A549 (cell line): ENCODE measurements around the gene SLC35F3. TPM values are rescaled to one million over a fixed set of nuclear protein-coding genes. Genes with fewer than 3 reads are reported as not detected.

Experiments used
- ATAC-seq, 2 experiments: fragments of 200-7000 bp in 1 of 2; fragments of >200 bp in 1 of 2; cut with Nextera tagmentation in 1 of 2; cut with Tn5 transposase in 1 of 2; 3 replicates each; pipeline versions ENCODE4 v1.8.0 to v1.9.1; 2018 to 2020; ENCODE audit warnings: mild to moderate bottlenecking in 1 of 2, moderate library complexity in 1 of 2
- CTCF ChIA-PET: fragments of 300-600 bp; sonication (Branson Sonifier 250); formaldehyde crosslinking; extraction: SDS; loops from one replicate; lab custom pipeline; 2021; ENCODE audit warnings: antibody characterized with exemption, inconsistent platforms; lab: Yijun Ruan, JAX
- POLR2A ChIA-PET: fragments of 350-600 bp; formaldehyde crosslinking; extraction: SDS; loops from one replicate; lab custom pipeline; 2021; ENCODE audit warnings: antibody characterized with exemption, inconsistent platforms; lab: Yijun Ruan, JAX
- DNase-seq, 2 experiments: peaks; one replicate each; pipeline versions ENCODE4 v3.0.0 to v3.0.0-alpha.2; 2011 to 2016; ENCODE audit warnings: low read depth in 1 of 2, low spot score in 1 of 2
- FAIRE-seq: peaks from 2 replicates; lab custom pipeline; 2011; peaks lifted over from hg19 to GRCh38; lab: Jason Lieb, UNC
- H3K27ac ChIP-seq, 2 experiments: fragments of >200 bp; sonication (Bioruptor Twin); formaldehyde crosslinking; 3 replicates each; pipeline ENCODE4 v1.5.1; 2016 to 2017
- H3K4me1 ChIP-seq: fragments of >200 bp; sonication (Bioruptor Twin); formaldehyde crosslinking; 3 replicates; pipeline ENCODE4 v1.6.1; 2016
- H3K4me2 ChIP-seq: fragments of >200 bp; sonication (Bioruptor Twin); formaldehyde crosslinking; 3 replicates; pipeline ENCODE4 v1.6.1; 2016
- H3K4me3 ChIP-seq: fragments of >200 bp; sonication (Bioruptor Twin); formaldehyde crosslinking; 3 replicates; pipeline ENCODE4 v1.5.1; 2016
- H3K9me3 ChIP-seq: fragments of >200 bp; sonication (Bioruptor Twin); formaldehyde crosslinking; 3 replicates; pipeline ENCODE4 v1.6.1; 2016
- BHLHE40 ChIP-seq: IDR thresholded peaks from 2 replicates; pipeline ENCODE4 v1.6.1; 2012; ENCODE audit warnings: low read depth, low read length, inconsistent platforms
- CHD2 ChIP-seq: fragments of 150-350 bp; IDR thresholded peaks from 2 replicates; pipeline ENCODE4 v1.6.1; 2014; ENCODE audit warnings: low read length; ENCODE audit not compliant: partially characterized antibody
- CHD4 ChIP-seq: fragments of 200-600 bp; sonication (generic); IDR thresholded peaks from 2 replicates; pipeline ENCODE4 v1.6.1; 2016; ENCODE audit warnings: antibody characterized with exemption, mild to moderate bottlenecking, borderline replicate concordance
- EHMT2 ChIP-seq: fragments of 200-600 bp; sonication (generic); IDR thresholded peaks from 2 replicates; pipeline ENCODE4 v1.6.1; 2016; ENCODE audit warnings: antibody characterized with exemption, low read depth, mild to moderate bottlenecking, moderate library complexity
- FOSB ChIP-seq: fragments of 250-450 bp; sonication (Bioruptor Pico); IDR thresholded peaks from 2 replicates; pipeline ENCODE4 v1.5.0; 2020; ENCODE audit warnings: mild to moderate bottlenecking, moderate library complexity
- FOSL2 ChIP-seq, 2 experiments: fragments of 450-650 bp in 1 of 2; fragments of >200 bp in 1 of 2; sonication (Bioruptor Twin) in 1 of 2; formaldehyde crosslinking; IDR thresholded peaks; 2 replicates each; pipeline versions ENCODE4 v1.5.0 to v1.6.1; 2016 to 2020; ENCODE audit warnings: mild to moderate bottlenecking in 1 of 2, moderate library complexity in 1 of 2
- HEYL ChIP-seq: fragments of 250-450 bp; sonication (Bioruptor Pico); IDR thresholded peaks from 2 replicates; pipeline ENCODE4 v1.8.0; 2021; ENCODE audit warnings: mild to moderate bottlenecking, moderate library complexity
- HOXA7 ChIP-seq: fragments of 250-450 bp; sonication (Bioruptor Pico); IDR thresholded peaks from 2 replicates; pipeline ENCODE4 v1.5.0; 2020; ENCODE audit warnings: mild to moderate bottlenecking, moderate library complexity
- HOXB13 ChIP-seq: fragments of 250-450 bp; sonication (Bioruptor Pico); IDR thresholded peaks from 2 replicates; pipeline ENCODE4 v1.5.0; 2020; ENCODE audit warnings: low read depth, mild to moderate bottlenecking, moderate library complexity
- KDM5A ChIP-seq: fragments of 200-600 bp; sonication (generic); IDR thresholded peaks from 2 replicates; pipeline ENCODE4 v1.6.1; 2016; ENCODE audit warnings: antibody characterized with exemption, mild to moderate bottlenecking
- MAFK ChIP-seq: fragments of 450-650 bp; IDR thresholded peaks from 2 replicates; pipeline ENCODE4 v1.6.1; 2014; ENCODE audit not compliant: partially characterized antibody
- MYC ChIP-seq: IDR thresholded peaks from 2 replicates; pipeline ENCODE4 v1.6.1; 2012; ENCODE audit warnings: mild to moderate bottlenecking, inconsistent platforms, low read length, improper control_type of control experiment, borderline replicate concordance
- NPAS2 ChIP-seq: fragments of 250-450 bp; sonication (Bioruptor Pico); IDR thresholded peaks from 2 replicates; pipeline ENCODE4 v1.8.0; 2022; ENCODE audit warnings: mild to moderate bottlenecking, moderate library complexity, borderline replicate concordance
- NR3C1 ChIP-seq: fragments of >200 bp; sonication (Bioruptor Twin); formaldehyde crosslinking; IDR thresholded peaks from 3 replicates; pipeline ENCODE4 v1.6.1; 2017
- PBX3 ChIP-seq: IDR thresholded peaks from 2 replicates; pipeline ENCODE4 v1.6.1; 2012
- PHF8 ChIP-seq: fragments of 200-600 bp; sonication (generic); IDR thresholded peaks from 2 replicates; pipeline ENCODE4 v1.6.1; 2016; ENCODE audit warnings: low read depth, mild to moderate bottlenecking, antibody characterized with exemption, moderate library complexity, borderline replicate concordance
- RFX5 ChIP-seq: fragments of 450-650 bp; IDR thresholded peaks from 2 replicates; pipeline ENCODE4 v1.7.1; 2014; ENCODE audit warnings: antibody characterized with exemption, mild to moderate bottlenecking, moderate library complexity
- TFCP2L1 ChIP-seq: fragments of 250-450 bp; sonication (Bioruptor Pico); IDR thresholded peaks from 2 replicates; pipeline ENCODE4 v1.5.0; 2021; ENCODE audit warnings: mild to moderate bottlenecking
- TP53 ChIP-seq: fragments of 250-450 bp; sonication (Bioruptor Pico); IDR thresholded peaks from 2 replicates; pipeline ENCODE4 v1.5.0; 2021; ENCODE audit warnings: mild to moderate bottlenecking, moderate library complexity
- USF2 ChIP-seq: fragments of 450-650 bp; IDR thresholded peaks from 2 replicates; pipeline ENCODE4 v1.6.1; 2014; ENCODE audit warnings: antibody characterized with exemption
- ZC3H11A ChIP-seq: fragments of 450-650 bp; IDR thresholded peaks from 2 replicates; pipeline ENCODE4 v1.6.1; 2014; ENCODE audit warnings: antibody characterized with exemption, mild to moderate bottlenecking
- ZFP36 ChIP-seq: fragments of 450-650 bp; IDR thresholded peaks from 2 replicates; pipeline ENCODE4 v1.6.1; 2014; ENCODE audit warnings: borderline replicate concordance; ENCODE audit not compliant: partially characterized antibody
- WGBS: methylation state at CpG from one replicate; pipeline ENCODE4 v1.1.6; 2017; ENCODE audit errors: missing lambda C conversion rate; 5-methylcytosine and 5-hydroxymethylcytosine counted together
- polyA plus RNA-seq, 4 experiments: library from polyadenylated mRNA; depleted of rRNA in 3 of 4; stranded (reverse); fragments of >200 nt; fragmentation: RNase III in 1 of 4; extraction: RNeasy Plus Mini Kit Qiagen cat#74134 plus additional on column Dnase treatment in 1 of 4; gene quantifications; 2 replicates in 3 of 4; 3 replicates in 1 of 4; pipeline ENCODE4 v1.2.3, GENCODE V29; 2011 to 2017
- TF ChIP-seq, protein P1 (sequence below): fragments of 150-350 bp; IDR thresholded peaks from 2 replicates; pipeline ENCODE4 v1.6.1; 2014; ENCODE audit warnings: low read depth, mild to moderate bottlenecking, low read length
- TF ChIP-seq, protein P2 (sequence below): fragments of >200 bp; sonication (Bioruptor Twin); formaldehyde crosslinking; IDR thresholded peaks from 3 replicates; pipeline ENCODE4 v1.6.1; 2016
- TF ChIP-seq, protein P3 (sequence below): fragments of 250-450 bp; sonication (Bioruptor Pico); IDR thresholded peaks from 2 replicates; pipeline ENCODE4 v1.5.0; 2021; ENCODE audit warnings: mild to moderate bottlenecking, moderate library complexity, borderline replicate concordance

Gene SLC35F3
- polyA plus RNA-seq, 2 of the 4 experiments (the other 2 are of a cell fraction) = 5.5 to 7.8 TPM

- Histone ChIP-seq H3K4me2 (no peak overlapping the region), H3K4me1 (peaks cover 34% of the 10 kb centered on the region), H3K27ac (peak overlapping the region in 1 of 2 experiments; percentile 88; a peak in 4 of 6 replicates), H3K4me3 (no peak overlapping the region), H3K9me3 (no peaks in the 10 kb centered on the region)
- DNase-seq (no peak), FAIRE-seq (no peak), ATAC-seq (no peak)
- 89% methylated on average over 5 of the region's 5 CpGs for WGBS
- CTCF ChIA-PET = interaction anchor here (2.8 kb wide), 1 partner anchor 175 kb away, joined by 12 read pairs; no protein-coding TSS in a partner anchor
- TF ChIP-seq PHF8 = no peak
- TF ChIP-seq HEYL (CRISPR knock-in tag) = no peak
- TF ChIP-seq MYC = no peak
- no peak for TF ChIP-seq HOXB13
- no peak for TF ChIP-seq TP53 (CRISPR knock-in tag)
- no peak for TF ChIP-seq NPAS2 (CRISPR knock-in tag)
- TF ChIP-seq, protein P1, sequence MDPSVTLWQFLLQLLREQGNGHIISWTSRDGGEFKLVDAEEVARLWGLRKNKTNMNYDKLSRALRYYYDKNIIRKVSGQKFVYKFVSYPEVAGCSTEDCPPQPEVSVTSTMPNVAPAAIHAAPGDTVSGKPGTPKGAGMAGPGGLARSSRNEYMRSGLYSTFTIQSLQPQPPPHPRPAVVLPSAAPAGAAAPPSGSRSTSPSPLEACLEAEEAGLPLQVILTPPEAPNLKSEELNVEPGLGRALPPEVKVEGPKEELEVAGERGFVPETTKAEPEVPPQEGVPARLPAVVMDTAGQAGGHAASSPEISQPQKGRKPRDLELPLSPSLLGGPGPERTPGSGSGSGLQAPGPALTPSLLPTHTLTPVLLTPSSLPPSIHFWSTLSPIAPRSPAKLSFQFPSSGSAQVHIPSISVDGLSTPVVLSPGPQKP = no peak
- TF ChIP-seq TFCP2L1 (CRISPR knock-in tag) = no peak
- no peak for TF ChIP-seq RFX5
- TF ChIP-seq, protein P2, sequence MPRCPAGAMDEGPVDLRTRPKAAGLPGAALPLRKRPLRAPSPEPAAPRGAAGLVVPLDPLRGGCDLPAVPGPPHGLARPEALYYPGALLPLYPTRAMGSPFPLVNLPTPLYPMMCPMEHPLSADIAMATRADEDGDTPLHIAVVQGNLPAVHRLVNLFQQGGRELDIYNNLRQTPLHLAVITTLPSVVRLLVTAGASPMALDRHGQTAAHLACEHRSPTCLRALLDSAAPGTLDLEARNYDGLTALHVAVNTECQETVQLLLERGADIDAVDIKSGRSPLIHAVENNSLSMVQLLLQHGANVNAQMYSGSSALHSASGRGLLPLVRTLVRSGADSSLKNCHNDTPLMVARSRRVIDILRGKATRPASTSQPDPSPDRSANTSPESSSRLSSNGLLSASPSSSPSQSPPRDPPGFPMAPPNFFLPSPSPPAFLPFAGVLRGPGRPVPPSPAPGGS = no peak
- no peak for TF ChIP-seq KDM5A
- no peak for TF ChIP-seq USF2
- POLR2A ChIA-PET = no interaction called here
These were observed 230.4 kb downstream of the SLC35F3 start for GRCh38 chr1:234134878-234135277.

- CTCF ChIA-PET = interaction anchor here (0.6 to 4.5 kb wide), 4 partner anchors 10 to 648 kb away, joined by 3 to 25 read pairs (median 8); no protein-coding TSS in a partner anchor
These were observed 231.0 kb downstream of the SLC35F3 start for GRCh38 chr1:234135501-234135900.

More at GRCh38 chr1:234135501-234135900, 231.0 kb downstream of the SLC35F3 start:
- POLR2A ChIA-PET = no interaction called here
- ATAC-seq = no peak
- no peak for FAIRE-seq
- TF ChIP-seq BHLHE40 (no peak), EHMT2 (no peak), HOXA7 (CRISPR knock-in tag) (no peak), CHD2 (no peak), CHD4 (no peak), TFCP2L1 (CRISPR knock-in tag) (no peak), FOSB (CRISPR knock-in tag) (no peak), NPAS2 (CRISPR knock-in tag) (no peak), MAFK (no peak), ZC3H11A (no peak), TP53 (CRISPR knock-in tag) (no peak), NR3C1 (no peak), PBX3 (no peak), FOSL2 (IDR thresholded peaks at IDR 0.05) (no peak), FOSL2 (CRISPR knock-in tag; IDR thresholded peaks at IDR 0.05) (no peak), ZFP36 (no peak)
- TF ChIP-seq, protein P3, sequence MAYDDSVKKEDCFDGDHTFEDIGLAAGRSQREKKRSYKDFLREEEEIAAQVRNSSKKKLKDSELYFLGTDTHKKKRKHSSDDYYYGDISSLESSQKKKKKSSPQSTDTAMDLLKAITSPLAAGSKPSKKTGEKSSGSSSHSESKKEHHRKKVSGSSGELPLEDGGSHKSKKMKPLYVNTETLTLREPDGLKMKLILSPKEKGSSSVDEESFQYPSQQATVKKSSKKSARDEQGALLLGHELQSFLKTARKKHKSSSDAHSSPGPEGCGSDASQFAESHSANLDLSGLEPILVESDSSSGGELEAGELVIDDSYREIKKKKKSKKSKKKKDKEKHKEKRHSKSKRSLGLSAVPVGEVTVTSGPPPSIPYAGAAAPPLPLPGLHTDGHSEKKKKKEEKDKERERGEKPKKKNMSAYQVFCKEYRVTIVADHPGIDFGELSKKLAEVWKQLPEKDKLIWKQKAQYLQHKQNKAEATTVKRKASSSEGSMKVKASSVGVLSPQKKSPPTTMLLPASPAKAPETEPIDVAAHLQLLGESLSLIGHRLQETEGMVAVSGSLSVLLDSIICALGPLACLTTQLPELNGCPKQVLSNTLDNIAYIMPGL = no peak
- Histone ChIP-seq H3K4me2 (no peak overlapping the region), H3K9me3 (no peaks in the 10 kb centered on the region), H3K4me3 (no peak overlapping the region), H3K4me1 (peaks cover 37% of the 10 kb centered on the region), H3K27ac (peak overlapping the region in 1 of 2 experiments; percentile 88; a peak in 4 of 6 replicates)
- no peak for DNase-seq
- WGBS = 87% methylated on average over 4 of the region's 4 CpGs
